Dermis lymphatic vessel endothelial cell (primary cell): ENCODE results near the gene PLCG1. TPM values are rescaled to one million over a fixed set of nuclear protein-coding genes. Genes with fewer than 3 reads are reported as not detected.

ENCODE experiments used
- total RNA-seq: library from RNA; depleted of rRNA; stranded (reverse); fragments of >200 nt; gene quantifications from 2 replicates; pipeline ENCODE4 v1.2.1, GENCODE V29; 2014

PLCG1 gene
- 153 and 166 TPM in 2 replicates for total RNA-seq

GRCh38 chr20:41136680-41137613 is at the start of gene PLCG1:
TSS of gene PLCG1 (plus strand) at chr20:41137543. CDS start at chr20:41137642, 99 bp downstream.

Other genes starting within 250 kb of the PLCG1 start
- gene TOP1, start 108.7 kb upstream of the PLCG1 start, total RNA-seq, result 12.4 and 18.8 TPM in 2 replicates
- 8.3 and 16.9 TPM in 2 replicates for gene ZHX3, start 180.2 kb downstream of the PLCG1 start, total RNA-seq
- gene LPIN3, start 203.3 kb downstream of the PLCG1 start, total RNA-seq, result 0.17 and 1.1 TPM in 2 replicates
- under 0.01 and 0.11 TPM in 2 replicates for gene EMILIN3, start 229.3 kb downstream of the PLCG1 start, total RNA-seq